Measurements from ENCODE around the gene LDHAL6B.

Gene LDHAL6B

GRCh38 chr15:59177317-59177660, 29.4 kb upstream of the LDHAL6B start:
- DNase-seq (ENCODE audit: low spot score), result no peak

DNA sequence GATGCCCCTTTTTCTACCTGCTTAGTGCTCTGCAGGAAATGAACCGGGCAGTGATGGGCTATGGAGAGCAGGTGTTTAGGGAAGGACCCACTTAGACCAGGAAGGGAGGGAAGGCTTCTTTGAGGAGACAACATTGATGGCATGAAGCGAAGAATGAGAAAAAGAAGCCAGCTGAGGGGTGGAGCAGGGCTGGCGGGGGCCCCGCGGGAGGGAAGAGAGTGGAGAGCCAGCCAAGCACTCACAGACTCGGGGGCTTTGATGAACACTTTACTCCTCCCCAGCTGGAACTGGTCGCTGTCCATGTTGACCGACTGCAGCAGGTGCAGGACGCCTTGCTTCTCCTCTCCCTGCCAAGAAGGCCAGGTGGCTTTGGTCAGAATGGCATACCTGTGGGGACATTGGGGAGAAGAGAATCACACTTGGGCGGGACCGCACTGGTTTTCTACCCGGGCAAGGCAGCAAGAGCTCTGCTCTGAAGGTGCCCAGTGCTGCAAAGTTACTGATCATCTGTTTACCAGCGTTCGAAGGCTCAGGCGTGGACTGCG, 28.4 kb upstream of the LDHAL6B start:
- DNase-seq (ENCODE audit: low spot score), result no peak

GRCh38 chr15:59179717-59180116, 26.9 kb upstream of the LDHAL6B start:
- DNase-seq (ENCODE audit: low spot score), result no peak

- DNase-seq (ENCODE audit: low spot score), result no peak
These were observed 25.6 kb upstream of the LDHAL6B start for GRCh38 chr15:59180945-59181600.

GRCh38 chr15:59185725-59186124, 20.9 kb upstream of the LDHAL6B start:
- no peak for DNase-seq (ENCODE audit: low spot score)

- DNase-seq (ENCODE audit: low spot score), result no peak
These were observed 20.1 kb upstream of the LDHAL6B start for GRCh38 chr15:59186501-59186900.

- DNase-seq (ENCODE audit: low spot score), result no peak
These were observed 17.4 kb upstream of the LDHAL6B start for GRCh38 chr15:59189241-59189640.

DNA sequence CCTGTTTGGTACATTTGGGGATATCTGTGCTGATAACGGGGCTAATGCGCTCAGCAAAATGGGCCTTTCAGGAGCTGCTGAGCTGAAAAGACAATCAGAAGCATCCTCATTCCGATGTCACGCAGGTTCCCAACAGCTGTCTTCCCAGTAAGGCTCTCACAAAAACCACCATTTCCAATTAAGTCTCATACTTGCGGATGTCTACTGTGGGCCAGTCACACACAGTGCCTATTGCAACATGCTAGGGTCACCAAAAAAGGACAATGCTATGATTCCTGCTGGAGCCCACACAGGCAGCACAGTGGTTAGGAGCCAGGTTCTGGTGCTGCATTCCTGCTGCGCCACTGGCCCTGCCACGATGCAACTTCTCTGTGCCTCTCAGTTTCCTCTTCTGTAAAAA, 16.4 kb upstream of the LDHAL6B start:
- DNase-seq (ENCODE audit: low spot score), result no peak

- DNase-seq (ENCODE audit: low spot score), result no peak
These were observed 14.8 kb upstream of the LDHAL6B start for GRCh38 chr15:59191855-59192237.

DNA sequence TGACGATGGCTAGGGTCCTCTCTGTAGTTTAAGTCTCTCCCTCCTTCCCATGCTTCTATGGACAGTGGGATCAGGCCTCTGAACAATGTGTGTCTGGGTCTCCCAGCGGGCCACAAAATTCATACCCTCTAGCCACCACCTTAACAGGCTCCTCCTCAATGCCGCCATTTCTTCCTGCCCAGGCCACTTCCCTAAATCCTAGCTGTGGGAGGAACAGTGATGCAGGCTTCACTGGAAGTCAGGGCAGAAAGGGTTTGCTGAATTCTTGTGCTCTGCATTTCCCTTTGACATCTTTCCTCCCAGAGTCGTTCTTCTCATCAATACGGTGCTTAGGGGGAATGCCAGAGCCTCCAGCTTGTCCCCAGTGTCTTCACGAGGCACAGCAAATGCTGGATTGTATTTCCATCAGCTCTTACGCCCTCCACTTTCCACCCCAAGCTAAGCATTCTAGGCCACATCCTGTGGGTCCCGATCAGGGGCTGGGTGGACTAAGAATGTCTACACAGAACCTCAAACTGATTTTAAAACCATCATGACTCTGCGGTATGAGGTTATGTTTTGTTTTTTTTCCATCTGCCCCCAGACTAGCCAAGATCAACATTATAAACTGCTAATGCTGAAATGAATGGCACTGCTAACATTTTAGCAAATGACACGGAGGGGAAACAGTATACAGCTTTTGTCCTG, 11.9 kb upstream of the LDHAL6B start:
- DNase-seq (ENCODE audit: low spot score), result no peak

DNA sequence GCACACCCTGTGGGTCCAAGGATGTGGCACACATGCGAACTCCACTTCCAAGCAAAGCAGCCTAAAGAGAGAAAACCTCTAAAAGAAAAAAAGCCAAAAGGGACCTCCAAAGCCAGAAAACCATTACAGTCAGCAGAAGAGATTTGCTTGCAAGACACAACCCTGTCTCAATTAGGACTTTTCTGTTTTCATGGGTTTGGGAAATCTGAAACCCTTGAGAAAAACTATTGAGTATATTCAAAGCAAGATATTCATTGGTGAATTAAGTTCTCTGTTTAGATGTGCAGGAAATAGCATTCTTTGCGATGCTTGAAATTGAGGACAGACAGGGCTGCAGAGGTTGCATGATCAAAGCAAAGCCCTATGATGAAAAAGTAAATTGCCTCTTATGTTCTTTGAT, 10.2 kb upstream of the LDHAL6B start:
- DNase-seq (ENCODE audit: low spot score), result no peak

- no peak for DNase-seq (ENCODE audit: low spot score)
These were observed 9.2 kb upstream of the LDHAL6B start for GRCh38 chr15:59197454-59197853.

DNA sequence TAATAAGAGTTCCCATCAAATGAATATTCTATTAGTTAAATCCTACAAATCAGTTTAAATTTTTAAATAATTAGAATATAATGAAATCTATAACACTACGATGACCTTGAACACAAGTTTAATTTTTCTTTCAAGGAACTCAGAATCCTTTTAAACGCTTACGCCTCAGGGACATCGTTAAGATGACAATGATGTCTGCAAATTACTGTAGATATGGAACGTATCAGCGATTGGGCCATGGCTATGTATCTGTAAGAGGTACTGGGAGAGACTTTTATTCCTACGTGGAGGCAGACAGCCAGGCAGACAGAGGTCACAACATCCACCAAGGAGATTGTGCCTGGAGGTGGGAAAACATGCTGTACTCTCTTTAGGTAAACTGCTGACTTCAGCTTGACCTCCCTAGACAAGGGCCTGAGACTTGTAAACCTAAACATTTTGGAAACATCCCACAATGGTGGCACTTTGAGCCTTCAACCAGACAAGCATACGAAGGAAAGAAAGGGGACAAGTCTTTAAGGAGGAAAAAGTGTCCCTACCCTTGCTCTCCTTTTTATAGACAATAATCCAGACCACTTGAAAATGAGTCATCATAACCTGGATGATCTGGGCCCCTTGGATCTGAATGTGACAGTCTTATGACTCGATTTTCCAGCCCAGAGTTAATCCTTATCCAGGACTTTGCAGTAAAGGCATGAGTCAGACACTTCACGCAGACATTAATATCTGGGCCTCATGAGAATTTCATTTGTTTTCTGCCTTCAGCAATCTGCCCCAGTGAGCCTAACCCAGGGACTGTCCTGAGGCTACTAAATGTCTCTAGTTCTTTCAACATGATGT, 6.8 kb upstream of the LDHAL6B start:
- no peak for DNase-seq (ENCODE audit: low spot score)

- DNase-seq (ENCODE audit: low spot score), result no peak
These were observed 6.1 kb upstream of the LDHAL6B start for GRCh38 chr15:59200560-59200959.

DNA sequence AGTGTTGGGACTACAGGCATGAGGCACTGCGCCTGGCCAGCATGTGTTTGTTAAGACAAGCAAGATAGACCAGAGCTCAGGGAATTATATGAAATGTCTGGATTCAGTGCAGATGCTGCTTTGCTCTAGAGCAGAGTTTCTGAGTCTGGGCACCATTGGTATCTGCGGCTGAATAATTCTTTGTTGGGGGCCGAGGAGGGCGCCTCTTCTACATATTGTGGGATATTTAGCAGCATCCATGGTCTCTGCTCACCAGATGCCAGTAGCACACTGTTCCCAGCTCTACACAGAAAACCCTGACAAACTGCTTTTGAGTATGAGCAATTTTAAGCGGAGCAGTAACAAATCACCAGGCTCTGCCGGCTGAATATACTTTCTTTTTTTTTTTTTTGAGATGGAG, 3.6 kb upstream of the LDHAL6B start:
- no peak for DNase-seq (ENCODE audit: low spot score)

- DNase-seq (ENCODE audit: low spot score), result no peak
These were observed 3.0 kb upstream of the LDHAL6B start for GRCh38 chr15:59203657-59204056.

DNA sequence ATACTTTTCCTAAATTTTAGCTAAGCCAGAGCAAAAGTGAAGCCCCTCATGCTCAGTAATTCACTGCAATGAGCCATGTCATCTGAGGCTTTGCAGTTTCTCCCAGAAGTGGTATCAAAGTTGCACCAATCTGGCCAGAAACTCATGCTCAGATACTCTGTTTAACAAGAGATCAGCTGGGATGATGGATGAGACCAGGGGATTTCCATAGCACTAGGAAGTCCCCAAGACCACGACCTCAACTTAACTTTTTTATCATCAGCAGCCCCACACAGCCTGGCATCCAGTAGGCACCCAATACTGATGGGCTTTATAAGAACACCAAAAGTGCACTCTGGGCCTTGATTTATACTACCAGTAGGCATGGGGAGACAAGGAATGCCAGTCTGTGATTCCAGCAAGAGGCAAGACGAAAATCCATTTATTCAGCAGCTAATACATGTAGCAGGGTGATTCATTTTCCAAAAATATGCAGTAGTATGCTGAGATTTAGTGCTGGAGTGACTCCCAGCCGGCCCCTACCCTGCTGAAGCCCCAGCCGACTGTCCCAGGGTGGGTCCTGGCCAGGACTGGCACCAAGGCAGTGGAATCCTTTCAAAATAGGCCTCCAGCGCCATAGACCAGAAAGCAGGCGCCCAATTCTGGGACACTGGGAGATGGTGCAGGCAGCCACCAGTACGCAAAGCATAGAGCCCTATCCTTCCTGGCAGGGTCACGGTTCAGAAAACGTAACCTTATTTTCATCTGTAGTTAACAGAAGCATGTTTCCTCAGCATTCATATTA, 612 bp upstream of the LDHAL6B start:
- DNase-seq (ENCODE audit: low spot score), result no peak

DNA sequence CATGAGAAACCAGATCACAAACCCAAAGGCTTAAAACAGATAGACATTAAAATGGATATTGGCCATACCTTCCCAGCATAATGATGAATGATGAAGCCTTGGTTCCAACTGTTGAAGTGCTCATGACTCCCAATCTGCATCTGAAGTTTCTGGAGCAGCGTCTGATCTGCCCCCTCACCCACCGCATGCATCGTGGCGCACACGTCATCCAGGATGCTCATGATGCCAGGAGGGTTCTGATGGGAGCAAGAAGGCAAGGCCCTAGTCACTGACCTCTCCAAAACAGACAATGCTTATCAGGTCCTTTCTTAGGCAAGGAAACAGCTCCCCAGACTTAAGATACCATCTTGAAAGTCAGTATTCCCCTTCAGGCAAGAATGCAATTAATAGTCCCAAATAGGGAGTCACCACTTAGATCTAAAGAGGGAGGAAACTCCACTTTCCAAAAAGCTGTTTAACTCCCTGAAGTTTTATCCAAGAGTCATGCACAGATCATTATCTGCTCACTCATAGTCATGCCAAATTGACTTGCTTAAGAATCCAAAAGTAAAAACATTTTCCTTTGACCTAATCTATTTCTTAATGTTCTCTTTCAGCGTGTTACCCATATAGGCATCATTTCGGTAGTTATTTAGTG, 2.1 kb downstream of the LDHAL6B start:
- no peak for DNase-seq (ENCODE audit: low spot score)

GRCh38 chr15:59210186-59210585, 3.5 kb downstream of the LDHAL6B start:
- DNase-seq (ENCODE audit: low spot score), result no peak

DNA sequence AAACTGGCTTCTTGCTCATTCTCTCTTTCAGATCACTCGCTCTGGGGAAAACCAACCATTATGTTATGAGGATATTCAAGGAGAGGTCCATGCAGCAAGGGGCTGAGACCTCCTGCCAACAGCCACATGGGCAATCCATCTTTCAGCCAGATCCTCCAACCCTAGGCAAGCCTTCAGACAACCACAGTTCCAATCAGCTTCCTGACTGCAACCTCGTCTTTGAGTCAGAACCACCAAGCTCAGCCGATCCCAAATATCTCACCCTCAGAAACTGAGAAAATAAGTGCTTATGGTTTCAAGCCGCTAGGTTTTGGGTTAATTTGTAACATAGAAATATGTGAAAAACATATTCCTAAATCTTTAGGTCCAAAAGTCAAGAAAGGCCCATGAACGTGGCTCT, 10.3 kb downstream of the LDHAL6B start:
- no peak for DNase-seq (ENCODE audit: low spot score)

DNA sequence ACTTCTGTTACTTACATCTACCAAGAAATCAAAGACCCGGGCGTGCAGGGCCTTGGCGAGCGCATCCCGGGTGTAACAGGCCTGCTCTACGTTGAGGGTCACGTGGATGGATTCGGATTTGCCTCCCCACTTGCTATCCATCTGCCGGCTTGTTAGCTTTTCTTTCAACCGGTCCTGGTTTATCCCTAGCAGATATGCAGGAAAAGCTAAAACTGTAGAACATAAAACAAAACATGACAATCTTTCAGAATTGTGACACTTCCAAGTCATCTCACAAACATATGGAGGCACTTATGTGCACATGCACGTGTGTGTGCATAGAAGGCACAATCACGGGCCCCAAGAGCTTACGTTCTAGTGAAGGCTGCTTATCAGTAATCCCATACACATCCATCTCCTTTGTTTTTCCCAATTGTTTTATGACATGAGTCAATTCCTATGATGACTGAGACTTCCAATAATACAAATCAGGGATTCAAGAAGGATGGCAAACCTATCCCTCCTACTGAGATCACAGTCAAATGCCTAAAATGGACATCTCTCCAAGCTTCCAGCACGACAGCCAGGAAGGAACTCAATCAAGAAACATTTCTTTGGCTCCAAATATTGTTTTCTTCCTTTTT, 11.3 kb downstream of the LDHAL6B start:
- no peak for DNase-seq (ENCODE audit: low spot score)

Data from germinal center (tissue), 1 donor.